AG09309 (cell line): ENCODE results near the gene COQ10B.
A peak's percentile ranks its signal among the peaks of the same experiment; 100 is the strongest.

Source experiments
- DNase-seq: peaks from one replicate; pipeline ENCODE4 v3.0.0-alpha.2; 2010; ENCODE audit warnings: low read depth
- H3K4me3 ChIP-seq: 2 replicates; pipeline ENCODE4 v1.5.1; 2011; ENCODE audit warnings: mild to moderate bottlenecking, low read depth, low read length, moderate library complexity; ENCODE audit not compliant: control insufficient read depth
- CTCF ChIP-seq: IDR thresholded peaks from 2 replicates; pipeline ENCODE4 v1.5.1; 2011; ENCODE audit warnings: mild to moderate bottlenecking, low read depth, low read length, inconsistent platforms; ENCODE audit not compliant: insufficient read depth, control insufficient read depth; ENCODE audit errors: missing control alignments

COQ10B gene

GRCh38 chr2:197506658-197507057 lies 53.3 kb downstream of the COQ10B start:
- no peak for DNase-seq
- TF ChIP-seq CTCF, result no peak
- H3K4me3 ChIP-seq, result no peak overlapping the region

GRCh38 chr2:197513915-197514314 lies 60.6 kb downstream of the COQ10B start:
- TF ChIP-seq CTCF, result no peak
- no peak overlapping the region for H3K4me3 ChIP-seq
- DNase-seq, result no peak

GRCh38 chr2:197514754-197515153 lies 61.4 kb downstream of the COQ10B start:
- TF ChIP-seq CTCF, result no peak
- no peak overlapping the region; the same call in 1 of the 2 replicates for H3K4me3 ChIP-seq
- DNase-seq, result no peak

GRCh38 chr2:197515315-197515738 lies 62.0 kb downstream of the COQ10B start:
- DNase-seq, result no peak
- H3K4me3 ChIP-seq, result peak overlapping the region; percentile 91
- no peak for TF ChIP-seq CTCF

GRCh38 chr2:197515739-197516392 lies 62.5 kb downstream of the COQ10B start, which contains the start of gene MOB4:
Gene MOB4 (plus strand): TSS chr2:197516066. CDS start chr2:197516087, 21 bp downstream.
- H3K4me3 ChIP-seq, result peak within 1 kb of the TSS; percentile 91
- peak; percentile 73 for DNase-seq
- no peak for TF ChIP-seq CTCF

GRCh38 chr2:197516393-197516761 lies 63.0 kb downstream of the COQ10B start:
- peak overlapping the region; percentile 91 for H3K4me3 ChIP-seq
- no peak for DNase-seq
- no peak for TF ChIP-seq CTCF
